Measurements from ENCODE around the gene TMEM63B. TPM values are rescaled to one million over a fixed set of nuclear protein-coding genes. Genes with fewer than 3 reads are reported as not detected.
"Not testable (repeated sequence)": the region's sequence is repeated elsewhere in the genome, so short reads cannot be mapped to it uniquely, and the experiment has no call there.

TMEM63B gene
- total RNA-seq, 1 experiment from 2014 or later = 12.7 TPM

GRCh38 chr6:44133003-44133931, 5.9 kb downstream of the TMEM63B start:
- no peak overlapping the region for H3K4me3 ChIP-seq
- H3K27me3 ChIP-seq (replicated peaks) = no peaks in the 10 kb centered on the region
- peaks cover 6% of the 10 kb centered on the region for H3K36me3 ChIP-seq
- no peak overlapping the region for H3K27ac ChIP-seq
- peak; percentile 30 to 76 for DNase-seq (ENCODE audit: low read depth in 1 of 2, low spot score in 2 of 2)
- H3K9me3 ChIP-seq (replicated peaks) = no peaks in the 10 kb centered on the region
- H3K4me1 ChIP-seq (replicated peaks) = peaks cover 10% of the 10 kb centered on the region

- Histone ChIP-seq H3K36me3 (peaks cover 5% of the 10 kb centered on the region), H3K27ac (no peak overlapping the region)
Measured at GRCh38 chr6:44133981-44134711, 6.8 kb downstream of the TMEM63B start.

GRCh38 chr6:44135173-44135758, 7.9 kb downstream of the TMEM63B start:
- Histone ChIP-seq H3K27me3 (replicated peaks) (no peaks in the 10 kb centered on the region), H3K36me3 (peaks cover 5% of the 10 kb centered on the region), H3K4me1 (replicated peaks) (peaks cover 4% of the 10 kb centered on the region), H3K4me3 (no peak overlapping the region), H3K9me3 (replicated peaks) (no peaks in the 10 kb centered on the region), H3K27ac (no peak overlapping the region)
- DNase-seq (ENCODE audit: low read depth in 1 of 2, low spot score in 2 of 2) = no peak

More at GRCh38 chr6:44133981-44134711, 6.8 kb downstream of the TMEM63B start:
- Histone ChIP-seq H3K27me3 (replicated peaks) (no peaks in the 10 kb centered on the region), H3K4me1 (replicated peaks) (peaks cover 4% of the 10 kb centered on the region), H3K9me3 (replicated peaks) (no peaks in the 10 kb centered on the region), H3K4me3 (no peak overlapping the region)
- DNase-seq (ENCODE audit: low read depth in 1 of 2, low spot score in 2 of 2) = no peak

- no peaks in the 10 kb centered on the region for H3K9me3 ChIP-seq (replicated peaks)
Measured at GRCh38 chr6:44135875-44136274, 8.5 kb downstream of the TMEM63B start.

GRCh38 chr6:44138717-44139350, 11.5 kb downstream of the TMEM63B start:
- peaks cover 5% of the 10 kb centered on the region for H3K36me3 ChIP-seq
- no peaks in the 10 kb centered on the region for H3K27me3 ChIP-seq (replicated peaks)
- H3K4me1 ChIP-seq (replicated peaks) = no peaks in the 10 kb centered on the region
- H3K27ac ChIP-seq = no peak overlapping the region
- DNase-seq (ENCODE audit: low read depth in 1 of 2, low spot score in 2 of 2) = no peak
- H3K9me3 ChIP-seq (replicated peaks) = no peaks in the 10 kb centered on the region
- H3K4me3 ChIP-seq = no peak overlapping the region

More at GRCh38 chr6:44135875-44136274, 8.5 kb downstream of the TMEM63B start:
- peaks cover 5% of the 10 kb centered on the region for H3K36me3 ChIP-seq
- no peak overlapping the region for H3K4me3 ChIP-seq
- DNase-seq (ENCODE audit: low read depth in 1 of 2, low spot score in 2 of 2) = no peak
- peaks cover 4% of the 10 kb centered on the region for H3K4me1 ChIP-seq (replicated peaks)
- no peaks in the 10 kb centered on the region for H3K27me3 ChIP-seq (replicated peaks)
- no peak overlapping the region for H3K27ac ChIP-seq

- Histone ChIP-seq H3K4me3 (no peak overlapping the region), H3K36me3 (peaks cover 5% of the 10 kb centered on the region), H3K4me1 (replicated peaks) (no peaks in the 10 kb centered on the region), H3K27me3 (replicated peaks) (no peaks in the 10 kb centered on the region), H3K27ac (no peak overlapping the region), H3K9me3 (replicated peaks) (no peaks in the 10 kb centered on the region)
- DNase-seq (ENCODE audit: low read depth in 1 of 2, low spot score in 2 of 2) = no peak
Measured at GRCh38 chr6:44139351-44139743, 12.0 kb downstream of the TMEM63B start.

GRCh38 chr6:44142835-44143234, 15.5 kb downstream of the TMEM63B start:
- Histone ChIP-seq H3K9me3 (replicated peaks) (no peaks in the 10 kb centered on the region), H3K27ac (no peak overlapping the region), H3K4me1 (replicated peaks) (no peaks in the 10 kb centered on the region), H3K27me3 (replicated peaks) (no peaks in the 10 kb centered on the region), H3K4me3 (no peak overlapping the region), H3K36me3 (peaks cover 3% of the 10 kb centered on the region; the same call in 1 of the 2 replicates)
- no peak for DNase-seq (ENCODE audit: low read depth in 1 of 2, low spot score in 2 of 2)

- Histone ChIP-seq H3K27me3 (replicated peaks) (no peaks in the 10 kb centered on the region), H3K9me3 (replicated peaks) (no peaks in the 10 kb centered on the region), H3K27ac (no peak overlapping the region), H3K4me1 (replicated peaks) (no peaks in the 10 kb centered on the region), H3K4me3 (no peak overlapping the region), H3K36me3 (peaks cover 3% of the 10 kb centered on the region; the same call in 1 of the 2 replicates)
- no peak for DNase-seq (ENCODE audit: low read depth in 1 of 2, low spot score in 2 of 2)
Measured at GRCh38 chr6:44143731-44144130, 16.4 kb downstream of the TMEM63B start.

GRCh38 chr6:44144536-44144935, 17.2 kb downstream of the TMEM63B start:
- not testable (repeated sequence) for H3K36me3 ChIP-seq; H3K9me3 ChIP-seq (replicated peaks); H3K4me1 ChIP-seq (replicated peaks); H3K27ac ChIP-seq; H3K4me3 ChIP-seq; H3K27me3 ChIP-seq (replicated peaks); DNase-seq (ENCODE audit: low read depth in 1 of 2, low spot score in 2 of 2)

GRCh38 chr6:44145839-44146238, 18.5 kb downstream of the TMEM63B start:
- Histone ChIP-seq H3K4me1 (replicated peaks) (no peaks in the 10 kb centered on the region), H3K4me3 (no peak overlapping the region), H3K27me3 (replicated peaks) (no peaks in the 10 kb centered on the region), H3K9me3 (replicated peaks) (no peaks in the 10 kb centered on the region), H3K27ac (no peak overlapping the region), H3K36me3 (peaks cover 7% of the 10 kb centered on the region; the same call in 1 of the 2 replicates)
- DNase-seq (ENCODE audit: low read depth in 1 of 2, low spot score in 2 of 2) = no peak

- no peak overlapping the region for H3K27ac ChIP-seq
- no peak for DNase-seq (ENCODE audit: low read depth in 1 of 2, low spot score in 2 of 2)
- H3K27me3 ChIP-seq (replicated peaks) = no peaks in the 10 kb centered on the region
- no peaks in the 10 kb centered on the region for H3K9me3 ChIP-seq (replicated peaks)
- peaks cover 2% of the 10 kb centered on the region for H3K4me1 ChIP-seq (replicated peaks)
- H3K36me3 ChIP-seq = peaks cover 7% of the 10 kb centered on the region; the same call in 1 of the 2 replicates
- no peak overlapping the region for H3K4me3 ChIP-seq
Measured at GRCh38 chr6:44146685-44147084, 19.3 kb downstream of the TMEM63B start.

- Histone ChIP-seq H3K4me1 (replicated peaks) (peaks cover 6% of the 10 kb centered on the region), H3K27me3 (replicated peaks) (no peaks in the 10 kb centered on the region), H3K9me3 (replicated peaks) (no peaks in the 10 kb centered on the region), H3K27ac (no peak overlapping the region), H3K4me3 (no peak overlapping the region), H3K36me3 (peaks cover 7% of the 10 kb centered on the region; the same call in 1 of the 2 replicates)
- DNase-seq (ENCODE audit: low read depth in 1 of 2, low spot score in 2 of 2) = no peak
Measured at GRCh38 chr6:44147256-44147655, 19.9 kb downstream of the TMEM63B start.

GRCh38 chr6:44148306-44148705, 21.0 kb downstream of the TMEM63B start:
- Histone ChIP-seq H3K27me3 (replicated peaks) (no peaks in the 10 kb centered on the region), H3K36me3 (peaks cover 7% of the 10 kb centered on the region; the same call in 1 of the 2 replicates)
- no peak for DNase-seq (ENCODE audit: low read depth in 1 of 2, low spot score in 2 of 2)

More at GRCh38 chr6:44148306-44148705, 21.0 kb downstream of the TMEM63B start:
- H3K4me3 ChIP-seq = no peak overlapping the region
- H3K4me1 ChIP-seq (replicated peaks) = peaks cover 6% of the 10 kb centered on the region
- no peaks in the 10 kb centered on the region for H3K9me3 ChIP-seq (replicated peaks)
- H3K27ac ChIP-seq = no peak overlapping the region
